Measurements from ENCODE around the gene PMFBP1. TPM values are rescaled to one million over a fixed set of nuclear protein-coding genes. Genes with fewer than 3 reads are reported as not detected.

Gene PMFBP1
- polyA plus RNA-seq, 4 donors: 3.0 to 9.2 (median 5.9) TPM

Other genes with a start within 250 kb of the PMFBP1 start
- gene PKD1L3, start 171.8 kb downstream of the PMFBP1 start, polyA plus RNA-seq (ENCODE audit: insufficient read length in 4 of 4): under 1 TPM; 0.05 to 0.13 (median 0.08) TPM
- gene DHODH, start 163.4 kb downstream of the PMFBP1 start, polyA plus RNA-seq (ENCODE audit: insufficient read length in 4 of 4): 10 to 100 TPM; 13.0 to 19.8 (median 16.6) TPM
- gene HP, start 117.7 kb downstream of the PMFBP1 start, polyA plus RNA-seq (ENCODE audit: insufficient read length in 4 of 4): 1 to 10 TPM in 2 of 4 donors, under 1 TPM in 2; 0.25 to 2.2 (median 0.87) TPM
- gene HPR, start 108.9 kb downstream of the PMFBP1 start, polyA plus RNA-seq (ENCODE audit: insufficient read length in 4 of 4): 1 to 10 TPM in 1 of 4 donors, under 1 TPM in 2, not detected in 1; 0.32 to 3.1 (median 0.52) TPM
- gene TXNL4B, start 78.5 kb downstream of the PMFBP1 start, polyA plus RNA-seq (ENCODE audit: insufficient read length in 4 of 4): 10 to 100 TPM; 18.8 to 22.8 (median 20.6) TPM
- gene DHX38, start 78.3 kb downstream of the PMFBP1 start, polyA plus RNA-seq (ENCODE audit: insufficient read length in 4 of 4): 10 to 100 TPM; 54.0 to 87.7 (median 72.0) TPM

Measured in left renal cortex interstitium (tissue), 4 donors.